DMS114 treated with DMSO at 0.1 percent for 48 hours (cell line): ENCODE results near the gene INHBB.
A peak's percentile ranks its signal among the peaks of the same experiment; 100 is the strongest.

Experiments
- DNase-seq: peaks from one replicate; lab custom pipeline; 2025; ENCODE audit not compliant: unreplicated experiment; lab: John Stamatoyannopoulos, UW

INHBB gene

DNA sequence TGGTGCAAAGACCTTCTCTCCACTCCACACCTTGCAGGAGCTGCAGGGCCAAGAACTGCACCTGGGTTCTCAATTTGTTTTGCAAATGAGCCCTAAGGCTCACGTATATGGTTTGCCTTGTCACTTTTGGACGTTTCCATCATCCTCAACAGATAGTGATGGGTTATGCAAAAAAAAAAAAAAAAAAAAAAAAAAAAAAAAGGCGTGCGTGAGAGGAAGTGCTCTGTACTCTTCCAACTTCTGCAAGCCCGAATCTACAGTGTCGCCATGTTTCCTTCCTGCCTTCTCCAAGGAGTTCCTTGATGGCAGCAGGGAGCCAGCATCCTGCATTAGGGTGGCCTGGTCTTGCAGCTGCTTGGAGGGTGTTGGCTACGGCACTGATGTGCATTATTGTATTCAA lies 4.0 kb upstream of the INHBB start:
- DNase-seq = no peak

DNA sequence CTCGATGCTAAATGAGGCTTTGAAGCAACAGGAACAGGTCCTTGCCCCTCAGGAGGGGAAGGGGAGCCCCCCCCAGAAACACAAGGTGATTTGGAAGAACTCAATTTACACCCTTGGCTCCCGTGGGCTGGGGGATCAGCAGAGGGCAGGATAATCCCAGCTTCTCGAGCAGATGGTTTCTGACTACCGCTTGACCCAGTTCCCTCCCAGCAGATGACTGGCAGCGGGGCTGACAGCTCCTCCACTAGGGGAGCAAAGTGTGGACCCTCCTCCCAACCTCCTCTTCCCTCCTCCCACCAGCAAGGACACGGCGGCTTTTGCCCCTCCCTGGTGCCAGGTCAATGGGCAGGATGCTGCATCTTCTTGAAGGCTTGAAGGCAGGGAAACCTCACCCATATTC lies 3.5 kb upstream of the INHBB start:
- no peak for DNase-seq

DNA sequence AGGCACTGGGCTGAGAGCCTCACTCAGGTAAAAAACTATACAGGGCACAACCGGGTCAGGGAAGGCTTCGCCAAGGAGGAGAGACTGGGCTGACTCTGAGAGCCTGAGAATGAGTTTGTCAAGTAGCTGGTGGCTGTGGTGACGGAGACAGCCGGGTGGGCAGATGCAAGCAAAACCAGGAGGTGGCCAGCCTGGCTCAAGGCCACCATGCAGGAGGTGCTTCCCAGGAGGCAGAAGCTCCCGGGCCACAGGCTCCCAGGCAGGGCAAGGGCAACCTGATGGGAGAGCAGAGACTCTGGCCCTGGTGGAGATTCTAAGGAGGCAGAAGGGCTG lies 2.9 kb upstream of the INHBB start:
- no peak for DNase-seq

DNA sequence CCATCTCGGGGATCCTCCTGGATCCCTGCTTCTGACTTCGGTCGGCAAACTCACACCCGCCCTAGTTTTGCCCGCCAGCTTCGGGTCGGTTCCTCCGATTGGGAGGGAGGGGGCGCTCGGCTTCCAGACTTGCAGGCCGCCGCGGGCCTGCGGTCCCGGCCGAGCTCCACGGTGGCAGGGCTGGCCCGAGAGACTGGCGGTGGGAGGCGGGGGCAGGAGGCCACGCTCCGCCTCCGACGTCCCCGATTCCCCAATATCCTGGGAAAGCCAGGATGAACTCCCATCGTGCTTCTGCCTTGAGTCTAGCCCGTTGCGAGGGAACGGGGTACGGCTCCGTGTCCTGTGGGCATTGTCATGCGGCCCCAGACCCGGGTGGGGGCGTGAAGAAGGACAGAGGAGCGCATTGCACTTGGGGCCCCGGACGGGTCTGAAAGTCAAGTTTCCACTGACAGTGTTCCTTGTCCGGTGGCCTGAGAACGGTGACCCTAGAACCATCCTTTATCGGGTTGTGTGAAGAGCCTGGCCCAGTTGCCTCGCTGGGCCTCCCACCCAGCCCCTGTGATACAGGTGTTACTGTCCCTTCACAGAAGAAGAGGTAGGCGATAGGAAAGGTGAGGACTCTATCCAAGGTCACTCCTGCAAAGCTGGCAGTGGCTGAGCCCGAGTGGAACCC lies 2.4 kb upstream of the INHBB start:
- DNase-seq = peak; percentile 20

DNA sequence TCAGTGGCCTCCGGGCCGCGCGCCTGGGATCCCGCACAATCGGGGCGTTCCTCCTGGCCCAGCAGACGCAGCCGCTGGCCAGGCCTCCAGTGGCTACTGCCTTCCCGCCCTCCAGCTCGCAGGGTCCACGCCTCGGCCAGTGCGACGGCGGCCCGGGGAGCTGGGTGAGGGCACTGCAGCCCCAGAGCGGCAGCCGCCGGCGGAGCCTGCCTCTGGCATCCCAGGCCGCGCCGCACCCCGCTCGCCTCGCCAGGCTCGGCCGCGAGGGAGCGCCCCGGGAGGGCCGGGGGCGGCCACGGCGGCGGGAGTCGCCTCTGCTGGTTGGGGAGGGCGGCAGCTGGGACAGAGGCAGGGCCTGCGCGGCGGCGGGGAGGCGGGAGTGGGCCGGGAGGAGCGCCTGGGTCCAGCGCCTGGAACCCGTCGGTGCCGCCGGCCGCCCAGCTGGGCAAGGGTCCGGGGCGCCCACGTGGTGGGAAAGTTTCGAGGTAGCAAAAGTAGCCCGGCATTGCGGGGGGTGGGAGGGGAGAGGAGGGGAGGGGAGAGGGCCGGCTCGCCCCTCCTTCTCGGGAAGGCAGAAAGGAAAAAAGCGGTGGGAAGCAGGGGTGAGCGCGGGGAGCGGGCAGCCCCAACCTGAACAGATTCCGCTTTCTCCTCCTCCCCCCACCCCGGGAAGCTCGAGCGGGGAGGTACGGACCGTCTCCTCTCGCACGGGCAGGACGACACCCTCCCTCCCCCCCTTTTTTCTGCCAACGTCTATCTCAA lies 1.5 kb upstream of the INHBB start:
- DNase-seq = no peak

DNA sequence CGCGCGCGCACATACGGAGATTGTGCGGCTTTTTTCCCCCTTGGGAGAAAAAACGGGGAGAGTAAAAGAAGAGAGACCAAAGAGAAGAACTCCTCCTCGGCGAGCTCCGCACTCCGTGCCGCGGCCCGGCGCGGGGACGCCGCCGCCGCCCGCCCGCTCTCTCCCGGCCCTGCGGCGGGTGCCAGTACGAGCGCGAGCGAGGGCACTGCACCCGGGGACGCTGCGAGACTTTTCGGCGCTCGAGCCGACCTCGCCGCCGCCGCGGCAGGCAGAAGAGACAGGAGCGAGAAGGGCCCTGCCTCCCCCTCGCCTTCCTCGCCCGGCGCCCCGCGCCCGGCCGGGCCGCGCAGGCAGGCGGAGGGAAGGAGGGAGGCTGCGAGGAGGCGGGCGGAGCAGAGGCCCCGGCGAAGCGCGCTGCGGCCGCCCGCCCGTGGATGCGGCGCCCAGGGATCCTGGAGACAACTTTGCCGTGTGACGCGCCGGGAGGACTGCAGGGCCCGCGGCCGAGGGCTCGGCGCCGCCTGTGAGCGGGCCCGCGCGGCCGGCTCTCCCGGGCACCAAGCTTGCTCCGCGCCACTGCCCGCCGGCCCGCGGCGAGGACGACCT lies 857 bp upstream of the INHBB start:
- DNase-seq = no peak

DNA sequence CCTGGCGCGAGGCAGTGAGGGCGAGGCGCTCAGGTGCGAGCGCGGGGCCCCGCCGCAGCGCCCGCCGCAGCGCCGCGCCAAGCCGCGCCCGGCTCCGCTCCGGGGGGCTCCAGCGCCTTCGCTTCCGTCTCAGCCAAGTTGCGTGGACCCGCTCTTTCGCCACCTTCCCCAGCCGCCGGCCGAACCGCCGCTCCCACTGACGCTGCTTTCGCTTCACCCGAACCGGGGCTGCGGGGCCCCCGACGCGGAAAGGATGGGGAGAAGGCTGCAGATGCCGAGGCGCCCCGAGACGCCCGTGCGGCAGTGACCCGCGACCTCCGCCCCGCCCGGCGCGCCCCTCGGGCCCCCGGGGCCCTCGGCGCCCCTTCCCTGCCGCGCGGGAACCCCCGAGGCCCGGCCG lies 328 bp upstream of the INHBB start:
- no peak for DNase-seq

DNA sequence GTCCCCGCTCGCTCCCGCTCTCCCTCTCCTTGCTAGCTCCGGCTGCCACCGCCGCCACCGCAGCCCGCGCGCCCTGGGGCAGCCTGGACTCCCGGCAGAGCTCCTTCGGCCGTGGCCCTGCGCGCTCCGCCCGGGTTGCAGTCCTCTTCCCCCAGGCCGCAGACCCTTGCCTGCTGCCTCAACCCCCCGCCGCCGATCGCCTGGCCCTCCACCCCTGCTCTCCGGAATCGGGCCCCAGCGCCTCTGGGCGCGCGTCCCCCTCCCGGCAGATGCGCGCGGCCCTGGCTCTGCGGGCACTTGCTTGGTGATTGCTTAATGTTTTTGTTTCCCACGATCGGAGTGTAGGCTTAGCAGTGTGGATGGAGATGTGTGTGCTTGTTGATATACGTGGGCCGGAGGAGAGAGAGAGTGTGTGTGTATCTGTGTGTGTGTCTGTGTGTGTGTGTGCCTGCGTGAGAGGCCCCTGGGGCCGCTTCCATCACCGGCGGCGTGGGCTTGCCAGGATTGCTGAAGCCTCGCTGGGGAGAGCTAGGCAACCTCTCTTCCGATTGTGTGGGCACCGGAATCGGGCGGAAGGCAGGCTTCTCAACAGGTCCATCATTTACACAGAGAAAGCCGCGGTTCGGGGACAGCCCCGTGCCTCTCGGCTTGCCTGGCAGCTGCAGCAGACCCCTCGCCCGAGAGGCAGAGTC lies 877 bp downstream of the INHBB start:
- no peak for DNase-seq

DNA sequence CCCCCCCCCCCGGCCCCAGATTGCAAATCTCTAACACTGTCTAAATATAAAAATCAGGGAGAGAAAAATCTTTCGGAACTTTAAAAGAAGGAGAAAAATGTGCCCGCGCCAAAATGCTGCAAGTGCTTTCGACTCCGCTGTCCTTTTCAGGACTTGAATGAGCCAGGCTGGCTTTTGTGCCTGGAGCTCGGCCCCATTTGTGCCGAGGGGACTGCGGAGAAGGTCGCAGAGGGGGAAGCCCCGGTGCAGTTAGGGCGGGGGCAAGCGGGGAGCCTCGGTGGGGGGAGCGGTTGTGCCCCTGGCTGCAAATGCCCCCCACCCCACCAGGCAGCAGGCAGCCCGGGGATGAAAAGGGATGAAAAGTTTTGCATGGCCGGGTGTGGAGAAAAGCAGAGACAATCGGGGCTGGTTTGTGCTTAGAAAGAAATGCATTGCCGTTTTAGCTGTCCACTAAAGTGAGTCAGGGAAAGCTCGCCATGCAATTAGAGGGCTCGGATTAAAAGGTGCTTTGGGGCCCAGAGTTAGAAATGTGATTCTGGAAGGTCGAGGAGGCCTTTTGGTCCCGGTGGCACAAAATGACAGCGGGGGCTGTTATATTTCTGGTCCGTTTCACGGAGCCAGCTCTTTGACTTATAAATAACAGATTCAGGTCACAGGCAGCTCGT lies 1.6 kb downstream of the INHBB start:
- DNase-seq = no peak

DNA sequence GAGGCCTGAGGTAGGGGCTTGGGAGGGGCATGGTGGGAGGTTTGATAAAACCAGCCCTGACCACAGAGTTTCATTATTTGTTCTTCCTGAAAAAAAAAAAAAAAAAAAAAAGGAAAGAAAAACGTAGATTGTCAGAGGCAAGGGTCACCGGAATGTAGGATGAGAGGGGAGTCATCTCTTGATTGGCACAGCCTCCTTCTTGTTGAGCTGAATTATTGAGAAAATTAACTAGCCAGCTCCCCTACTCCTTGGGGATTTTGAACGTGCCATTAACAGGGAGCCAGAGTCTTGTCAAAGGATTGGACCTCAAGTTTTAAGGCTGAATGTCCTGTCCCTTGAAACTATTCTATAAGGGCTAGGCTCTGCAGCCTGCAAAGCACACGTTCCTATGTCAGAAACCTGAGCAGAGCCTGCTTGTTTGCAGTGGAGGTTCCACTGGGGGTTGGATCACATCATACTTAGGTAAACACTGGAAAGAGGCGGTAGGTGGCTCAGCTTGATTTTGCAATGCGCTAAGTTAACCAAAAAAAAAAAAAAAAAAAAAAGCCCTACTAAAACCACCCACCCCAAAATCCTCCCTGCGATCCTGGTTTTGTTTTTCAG lies 2.3 kb downstream of the INHBB start:
- DNase-seq = no peak

DNA sequence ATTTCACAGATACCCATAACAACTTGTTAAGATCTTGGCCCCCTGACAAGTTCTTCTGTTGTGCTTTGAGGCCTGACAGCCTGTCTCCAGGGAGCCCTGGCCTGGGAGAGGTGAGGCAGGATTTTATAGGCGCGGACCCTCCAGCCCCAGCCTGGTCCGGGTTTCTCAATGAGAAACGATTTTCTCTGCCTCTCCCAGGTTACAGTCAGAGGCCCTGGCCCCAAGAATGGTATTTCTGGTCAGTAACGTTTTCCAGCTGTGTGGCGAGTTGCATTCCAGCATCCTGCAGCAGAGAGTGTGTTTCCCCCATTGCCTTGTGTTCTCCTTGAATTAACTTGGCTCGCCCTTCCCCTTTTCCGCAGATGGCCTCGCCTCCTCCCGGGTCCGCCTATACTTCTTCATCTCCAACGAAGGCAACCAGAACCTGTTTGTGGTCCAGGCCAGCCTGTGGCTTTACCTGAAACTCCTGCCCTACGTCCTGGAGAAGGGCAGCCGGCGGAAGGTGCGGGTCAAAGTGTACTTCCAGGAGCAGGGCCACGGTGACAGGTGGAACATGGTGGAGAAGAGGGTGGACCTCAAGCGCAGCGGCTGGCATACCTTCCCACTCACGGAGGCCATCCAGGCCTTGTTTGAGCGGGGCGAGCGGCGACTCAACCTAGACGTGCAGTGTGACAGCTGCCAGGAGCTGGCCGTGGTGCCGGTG lies 3.0 kb downstream of the INHBB start:
- DNase-seq = no peak

DNA sequence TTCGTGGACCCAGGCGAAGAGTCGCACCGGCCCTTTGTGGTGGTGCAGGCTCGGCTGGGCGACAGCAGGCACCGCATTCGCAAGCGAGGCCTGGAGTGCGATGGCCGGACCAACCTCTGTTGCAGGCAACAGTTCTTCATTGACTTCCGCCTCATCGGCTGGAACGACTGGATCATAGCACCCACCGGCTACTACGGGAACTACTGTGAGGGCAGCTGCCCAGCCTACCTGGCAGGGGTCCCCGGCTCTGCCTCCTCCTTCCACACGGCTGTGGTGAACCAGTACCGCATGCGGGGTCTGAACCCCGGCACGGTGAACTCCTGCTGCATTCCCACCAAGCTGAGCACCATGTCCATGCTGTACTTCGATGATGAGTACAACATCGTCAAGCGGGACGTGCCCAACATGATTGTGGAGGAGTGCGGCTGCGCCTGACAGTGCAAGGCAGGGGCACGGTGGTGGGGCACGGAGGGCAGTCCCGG lies 3.5 kb downstream of the INHBB start:
- DNase-seq = no peak

DNA sequence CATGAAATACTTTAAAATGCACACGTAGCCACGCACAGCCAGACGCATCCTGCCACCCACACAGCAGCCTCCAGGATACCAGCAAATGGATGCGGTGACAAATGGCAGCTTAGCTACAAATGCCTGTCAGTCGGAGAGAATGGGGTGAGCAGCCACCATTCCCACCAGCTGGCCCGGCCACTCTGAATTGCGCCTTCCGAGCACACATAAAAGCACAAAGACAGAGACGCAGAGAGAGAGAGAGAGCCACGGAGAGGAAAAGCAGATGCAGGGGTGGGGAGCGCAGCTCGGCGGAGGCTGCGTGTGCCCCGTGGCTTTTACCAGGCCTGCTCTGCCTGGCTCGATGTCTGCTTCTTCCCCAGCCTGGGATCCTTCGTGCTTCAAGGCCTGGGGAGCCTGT lies 4.1 kb downstream of the INHBB start:
- no peak for DNase-seq

DNA sequence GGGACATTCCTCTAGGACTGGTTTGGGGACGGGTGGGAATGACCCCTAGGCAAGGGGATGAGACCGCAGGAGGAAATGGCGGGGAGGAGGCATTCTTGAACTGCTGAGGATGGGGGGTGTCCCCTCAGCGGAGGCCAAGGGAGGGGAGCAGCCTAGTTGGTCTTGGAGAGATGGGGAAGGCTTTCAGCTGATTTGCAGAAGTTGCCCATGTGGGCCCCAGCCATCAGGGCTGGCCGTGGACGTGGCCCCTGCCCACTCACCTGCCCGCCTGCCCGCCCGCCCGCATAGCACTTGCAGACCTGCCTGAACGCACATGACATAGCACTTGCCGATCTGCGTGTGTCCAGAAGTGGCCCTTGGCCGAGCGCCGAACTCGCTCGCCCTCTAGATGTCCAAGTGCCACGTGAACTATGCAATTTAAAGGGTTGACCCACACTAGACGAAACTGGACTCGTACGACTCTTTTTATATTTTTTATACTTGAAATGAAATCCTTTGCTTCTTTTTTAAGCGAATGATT lies 4.9 kb downstream of the INHBB start:
- no peak for DNase-seq

DNA sequence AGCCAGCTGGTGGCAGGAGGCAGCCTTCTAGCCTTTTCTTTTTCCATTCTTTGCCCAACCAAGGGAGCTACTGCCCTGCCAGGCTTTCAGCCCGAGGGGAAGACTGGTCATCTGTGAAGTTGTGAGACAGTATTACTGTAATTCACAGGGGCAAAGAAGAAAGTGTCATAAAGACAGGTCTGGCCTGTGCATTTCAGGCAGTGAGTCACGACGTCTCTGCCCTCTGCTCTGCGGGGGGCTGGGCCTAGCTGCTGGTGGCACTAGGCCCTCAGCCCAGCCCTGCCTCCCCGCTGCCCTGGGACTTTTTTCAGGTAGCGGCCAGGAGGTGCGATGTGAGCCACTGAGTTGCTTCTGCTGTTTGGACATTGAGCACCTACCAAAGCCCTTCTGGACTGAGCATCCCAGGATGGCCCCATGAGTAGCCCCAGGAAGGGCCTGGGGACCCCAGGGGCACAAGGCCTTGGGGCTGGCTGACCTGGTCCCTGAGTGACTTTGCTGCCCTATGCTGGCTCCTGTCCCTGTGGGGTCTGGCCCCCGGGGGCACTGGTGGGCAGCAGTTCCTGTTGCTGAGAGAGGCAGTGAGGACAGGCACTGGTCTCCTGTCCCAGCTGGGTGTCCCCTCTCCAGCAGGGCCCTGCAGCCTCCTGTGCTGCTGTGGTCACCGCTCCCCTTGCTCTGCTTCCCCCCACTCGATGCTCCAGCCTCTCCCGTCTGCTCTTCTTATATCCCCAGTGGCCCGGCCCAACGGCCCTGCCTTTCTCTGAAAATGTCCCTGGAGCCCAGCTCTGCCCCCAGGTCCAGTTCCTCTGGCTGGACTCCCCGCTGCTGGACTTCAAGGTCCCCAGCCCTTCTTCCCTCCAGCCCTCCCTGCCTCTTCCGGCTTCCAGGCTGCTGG lies 7.0 kb downstream of the INHBB start:
- DNase-seq = no peak

DNA sequence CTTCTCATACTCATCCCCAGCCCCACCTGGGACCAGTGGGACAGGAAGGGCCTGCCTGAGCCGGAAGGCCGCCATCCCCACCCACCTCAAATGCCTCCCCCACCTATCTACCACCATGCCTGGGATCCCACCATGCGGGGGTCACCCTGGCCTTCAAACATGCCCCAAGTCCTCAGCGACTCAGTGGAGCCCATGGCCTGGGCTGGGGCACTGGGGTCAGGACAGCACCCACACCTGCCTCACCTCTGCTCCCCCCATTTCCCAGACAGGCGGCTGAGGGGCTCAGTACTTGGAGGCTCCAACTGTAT lies 7.6 kb downstream of the INHBB start:
- DNase-seq = no peak

DNA sequence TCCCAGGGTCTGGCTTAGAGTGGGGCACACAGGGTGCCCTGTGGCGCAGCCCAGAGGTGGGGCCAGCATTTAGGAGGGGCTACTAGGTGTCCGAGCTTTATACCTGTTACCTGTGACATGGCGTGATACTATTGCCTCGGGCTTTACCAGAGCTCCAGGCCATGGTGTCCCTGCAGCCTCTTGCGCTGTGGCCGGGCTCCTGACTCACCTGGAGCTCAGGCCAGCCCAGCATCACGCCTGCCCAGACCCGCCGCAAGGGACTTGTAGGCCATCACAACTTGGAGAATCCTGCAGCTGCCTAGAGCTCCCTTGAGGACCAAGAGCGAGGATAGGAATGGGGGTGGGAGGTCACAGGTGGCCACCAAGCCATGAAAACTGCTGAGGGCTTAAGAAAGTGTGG lies 8.0 kb downstream of the INHBB start:
- no peak for DNase-seq

DNA sequence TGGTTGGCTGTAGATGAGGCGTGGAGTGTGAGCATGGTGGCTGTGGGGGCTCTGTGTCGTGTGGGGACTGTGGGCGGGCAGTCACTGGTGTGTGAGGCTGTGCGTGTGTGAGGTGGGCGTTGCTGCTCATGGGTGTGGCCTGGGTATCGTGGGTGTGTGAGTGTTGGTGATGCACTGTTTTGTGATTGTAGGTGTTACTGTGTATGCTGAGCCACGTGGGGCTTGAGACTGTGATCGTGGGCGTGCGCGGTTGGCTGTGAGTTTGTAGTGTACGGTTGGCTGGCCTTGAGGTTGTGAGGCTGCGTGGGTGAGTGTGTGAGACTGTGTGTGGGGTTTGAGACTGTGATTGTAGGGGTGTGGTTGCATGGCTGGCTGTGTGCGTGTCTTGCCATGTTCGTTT lies 8.5 kb downstream of the INHBB start:
- DNase-seq = no peak
